Measurements from ENCODE around the gene EGFL8.
"Not testable (repeated sequence)": the region's sequence is repeated elsewhere in the genome, so short reads cannot be mapped to it uniquely, and the experiment has no call there.

EGFL8 gene

DNA sequence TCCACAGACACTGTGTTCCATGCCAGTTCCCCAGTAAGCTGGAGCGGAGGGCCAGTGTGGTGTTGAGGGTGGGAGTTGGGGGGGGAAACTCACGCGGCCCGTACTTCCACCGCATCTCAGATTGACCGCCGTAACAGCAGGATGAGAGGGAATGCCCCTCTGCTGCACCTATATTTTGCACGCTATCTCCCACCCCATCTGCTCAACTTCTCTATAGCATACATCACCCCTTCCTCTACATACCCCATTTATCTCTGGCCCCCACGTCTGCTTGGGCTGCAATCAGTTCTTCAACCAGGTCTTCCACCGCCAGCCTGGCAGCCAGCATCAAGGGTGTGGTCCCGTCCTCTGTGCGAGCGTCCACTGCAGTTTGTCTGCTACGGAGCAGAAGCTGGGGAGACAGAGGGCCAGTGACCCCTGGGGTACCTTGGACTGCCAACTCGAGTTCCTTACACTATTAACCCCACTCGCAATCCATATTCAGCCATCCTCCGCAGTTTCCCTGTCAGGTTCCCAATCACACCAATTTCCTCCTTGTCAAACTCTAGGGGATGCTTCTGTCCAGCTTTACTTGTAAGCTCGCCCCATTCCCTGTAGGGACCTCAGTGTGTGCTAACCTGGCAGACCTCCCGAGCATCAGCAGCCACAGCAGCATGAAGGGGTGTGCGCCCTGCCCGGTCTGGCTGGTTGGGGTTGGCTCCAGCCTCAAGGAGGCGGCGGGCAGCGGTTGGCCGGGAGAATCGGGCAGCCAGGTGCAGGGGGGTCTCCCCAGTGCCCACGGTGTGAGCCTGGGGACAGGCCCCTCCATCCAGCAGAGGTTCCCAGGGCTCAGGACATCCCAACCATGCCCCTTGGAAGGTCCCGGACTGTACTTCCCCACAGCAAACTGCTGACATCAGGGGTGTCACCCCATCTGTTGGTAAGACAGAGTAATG is 32.6 kb downstream of the EGFL8 start:
- no peak for DNase-seq (ENCODE audit: low read depth)

DNA sequence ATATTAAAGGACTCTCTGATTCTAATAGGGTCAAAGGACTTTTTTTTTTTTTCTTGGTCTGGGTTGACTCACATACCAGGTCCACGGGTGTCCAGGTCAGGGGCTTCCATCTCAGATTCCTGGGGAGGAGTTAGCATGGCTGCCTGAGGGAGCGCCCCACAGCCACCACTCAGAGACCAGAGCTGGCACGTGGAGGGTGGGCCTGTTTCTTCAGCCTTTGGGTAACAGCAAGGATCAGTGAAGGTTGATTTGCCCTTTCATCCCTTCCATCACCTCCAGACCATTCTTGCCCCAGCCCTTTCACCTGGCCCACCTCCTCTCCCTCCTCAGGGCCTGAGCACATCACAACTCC is 33.9 kb downstream of the EGFL8 start:
- DNase-seq (ENCODE audit: low read depth) = no peak

- DNase-seq (ENCODE audit: low read depth) = no peak
These were observed 34.5 kb downstream of the EGFL8 start for GRCh38 chr6:32198866-32199265.

GRCh38 chr6:32200711-32201475 is 36.5 kb downstream of the EGFL8 start:
- DNase-seq (ENCODE audit: low read depth) = no peak

DNA sequence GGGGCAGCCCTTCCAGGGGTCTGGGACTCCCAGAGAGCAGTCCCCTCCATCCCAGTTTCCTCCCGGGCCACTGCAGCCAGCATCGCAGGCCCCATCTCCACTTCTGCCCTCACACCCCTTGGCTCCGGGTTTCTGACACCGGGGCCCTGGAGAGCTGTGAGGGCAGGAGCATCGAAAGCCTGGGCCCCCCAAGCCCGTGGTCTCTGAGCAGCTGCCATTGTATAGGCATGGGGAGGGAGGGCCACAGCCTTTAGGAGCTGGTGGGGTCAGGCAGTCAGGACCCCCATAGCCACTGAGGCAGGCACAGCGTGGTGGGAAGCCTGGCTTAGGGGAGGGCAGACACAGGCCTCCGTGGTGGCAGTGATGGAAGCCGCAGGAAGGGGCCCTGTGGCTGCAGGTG is 37.8 kb downstream of the EGFL8 start:
- no peak for DNase-seq (ENCODE audit: low read depth)

GRCh38 chr6:32203426-32204267 is 39.3 kb downstream of the EGFL8 start:
- DNase-seq (ENCODE audit: low read depth) = no peak

- no peak for DNase-seq (ENCODE audit: low read depth)
These were observed 39.9 kb downstream of the EGFL8 start for GRCh38 chr6:32204268-32204715.

- DNase-seq (ENCODE audit: low read depth) = no peak
These were observed 44.6 kb downstream of the EGFL8 start for GRCh38 chr6:32208996-32209395.

- no peak for DNase-seq (ENCODE audit: low read depth)
These were observed 45.8 kb downstream of the EGFL8 start for GRCh38 chr6:32210191-32210601.

DNA sequence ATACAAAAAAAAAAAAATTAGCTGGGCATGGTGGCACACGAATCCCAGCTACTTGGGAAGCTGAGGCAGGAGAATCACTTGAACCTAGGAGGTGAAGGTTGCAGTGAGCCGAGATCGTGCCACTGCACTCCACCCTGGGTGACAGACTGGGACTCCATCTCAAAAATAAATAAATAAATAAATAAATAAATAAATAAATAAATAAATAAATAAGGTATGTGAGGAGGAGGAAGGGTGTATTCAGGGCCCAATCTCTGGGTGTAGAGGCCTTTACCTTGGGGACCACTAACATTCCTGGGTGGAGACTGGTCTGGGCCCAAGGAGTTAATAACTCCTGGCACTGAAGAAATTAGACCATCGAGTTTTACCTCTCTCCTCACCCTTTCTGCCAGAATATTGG is 47.0 kb downstream of the EGFL8 start:
- not testable (repeated sequence) for DNase-seq (ENCODE audit: low read depth)

DNA sequence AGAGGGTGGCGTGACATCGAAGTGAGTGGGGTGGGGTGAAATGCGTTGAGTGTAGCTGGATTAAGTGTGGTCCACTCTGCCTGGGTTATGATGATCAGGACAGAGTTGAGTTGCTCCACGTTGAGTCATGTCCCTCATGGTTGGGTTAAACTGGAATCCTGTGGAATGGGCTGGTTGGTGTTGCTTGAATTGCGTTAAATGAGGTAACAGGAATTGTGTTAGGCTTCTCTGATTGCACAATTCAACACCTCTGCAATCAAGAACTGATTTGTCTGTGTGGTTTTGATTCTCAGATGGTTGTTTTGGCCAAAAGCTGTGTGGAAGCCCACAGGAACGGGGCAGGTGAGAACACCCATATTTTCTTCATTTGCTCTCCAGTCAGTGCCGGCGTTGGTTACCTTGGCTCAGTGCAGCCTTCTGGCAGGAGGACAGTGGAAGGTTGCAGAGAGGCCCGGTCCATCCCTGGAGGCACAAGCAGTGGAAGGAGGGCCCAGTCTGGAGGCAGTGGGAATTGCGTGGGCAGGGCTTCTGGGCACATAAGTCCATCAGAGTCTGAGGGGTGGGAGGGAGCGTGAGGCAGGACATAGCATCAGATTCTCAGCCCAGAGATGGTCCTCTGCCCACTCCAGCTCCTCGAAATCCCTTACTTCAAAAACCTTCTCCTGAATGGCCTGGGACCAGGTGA is 47.8 kb downstream of the EGFL8 start:
- DNase-seq (ENCODE audit: low read depth) = no peak

GRCh38 chr6:32213649-32214048 is 49.3 kb downstream of the EGFL8 start:
- DNase-seq (ENCODE audit: low read depth) = no peak

DNA sequence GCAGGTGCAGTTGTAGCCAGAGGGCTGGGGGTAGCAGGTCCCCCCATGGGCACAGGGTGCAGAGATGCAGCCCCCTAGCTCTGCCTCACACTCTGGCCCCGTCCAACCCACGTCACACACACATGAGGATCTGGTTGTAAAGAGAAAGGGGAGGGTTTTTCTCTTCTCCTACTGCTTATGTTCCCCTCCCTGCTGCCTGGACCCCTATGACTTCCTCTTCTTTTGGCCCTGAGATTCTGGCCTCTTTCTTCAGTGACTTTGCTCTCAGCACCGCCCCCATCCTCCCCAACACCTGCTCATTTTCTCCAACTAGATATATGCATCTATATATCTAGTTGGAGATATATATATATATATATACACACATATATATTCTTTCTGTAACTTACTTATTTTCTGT is 49.7 kb downstream of the EGFL8 start:
- DNase-seq (ENCODE audit: low read depth) = no peak

DNA sequence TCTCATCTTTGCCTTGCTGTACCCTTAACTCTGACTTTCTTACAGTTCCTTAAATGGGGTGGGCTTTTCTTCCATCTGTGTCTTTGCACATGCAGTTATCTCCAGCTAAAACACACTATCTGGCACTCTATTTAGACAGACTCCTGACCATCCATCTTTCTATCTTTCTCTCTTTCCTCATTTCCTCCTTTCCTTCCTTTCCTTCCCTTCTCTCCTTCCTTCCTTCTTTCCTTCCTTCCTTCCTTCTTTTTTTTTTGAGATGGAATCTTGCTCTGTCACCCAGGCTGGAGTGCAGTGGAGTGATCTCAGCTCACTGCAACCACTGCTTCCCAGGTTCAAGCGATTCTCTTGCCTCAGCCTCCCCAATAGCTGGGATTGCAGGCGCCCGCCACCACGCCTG is 51.2 kb downstream of the EGFL8 start:
- DNase-seq (ENCODE audit: low read depth) = no peak

- DNase-seq (ENCODE audit: low read depth) = no peak
These were observed 51.9 kb downstream of the EGFL8 start for GRCh38 chr6:32216285-32216684.

- no peak for DNase-seq (ENCODE audit: low read depth)
These were observed 52.6 kb downstream of the EGFL8 start for GRCh38 chr6:32216998-32217397.

All from activated T-cell treated with anti-CD3 and anti-CD28 coated beads for 24 hours (primary cell).